Memory B cell (primary cell): ENCODE results near the gene ADRA2C.
A peak's percentile ranks its signal among the peaks of the same experiment; 100 is the strongest.

Experiments
- ATAC-seq: fragments of 150-1000 bp; cut with Tn5 transposase; 2 replicates; pipeline ENCODE4 v1.10.0; 2021; ENCODE audit warnings: low read depth, mild to moderate bottlenecking, moderate library complexity
- DNase-seq, 2 donors: peaks; one replicate each; pipeline ENCODE4 v3.0.0; 2022; ENCODE audit warnings: low spot score in 2 of 2
- H3K27ac Mint-ChIP-seq: one replicate; pipeline ENCODE4 v1.8.0; 2022; ENCODE audit warnings: mild to moderate bottlenecking, moderate library complexity, mixed read lengths
- H3K27me3 Mint-ChIP-seq: one replicate; pipeline ENCODE4 v1.8.0; 2022; ENCODE audit warnings: mixed read lengths
- H3K36me3 Mint-ChIP-seq: one replicate; pipeline ENCODE4 v1.8.0; 2022; ENCODE audit warnings: mild to moderate bottlenecking, mixed read lengths
- H3K4me1 Mint-ChIP-seq: one replicate; pipeline ENCODE4 v1.8.0; 2022; ENCODE audit warnings: mixed read lengths
- H3K4me3 Mint-ChIP-seq: one replicate; pipeline ENCODE4 v1.8.0; 2022; ENCODE audit warnings: mild to moderate bottlenecking, moderate library complexity, mixed read lengths
- H3K9me3 Mint-ChIP-seq: one replicate; pipeline ENCODE4 v1.8.0; 2022; ENCODE audit warnings: mixed read lengths

ADRA2C gene

GRCh38 chr4:3766036-3766784, at the start of gene ADRA2C:
Gene ADRA2C, plus strand, starts transcription at chr4:3766385. Its CDS starts 222 bp downstream, at chr4:3766607.
- Mint-ChIP-seq H3K9me3 (no peaks in the 10 kb centered on the region), H3K27ac (no peak within 1 kb of the TSS), H3K27me3 (peaks cover 11% of the 10 kb centered on the region), H3K36me3 (no peaks in the 10 kb centered on the region), H3K4me3 (peak within 1 kb of the TSS; percentile 47), H3K4me1 (peaks cover 2% of the 10 kb centered on the region)
- ATAC-seq: no peak
- no peak for DNase-seq

- Mint-ChIP-seq H3K4me1 (no peaks in the 10 kb centered on the region), H3K27ac (no peak overlapping the region), H3K27me3 (peaks cover 15% of the 10 kb centered on the region), H3K9me3 (peaks cover 8% of the 10 kb centered on the region), H3K4me3 (no peak overlapping the region), H3K36me3 (peaks cover 6% of the 10 kb centered on the region)
- DNase-seq (no peak), ATAC-seq (no peak)
Measured at GRCh38 chr4:3716631-3717235, 49.5 kb upstream of the ADRA2C start.

- no peak for ATAC-seq
- H3K27ac Mint-ChIP-seq: no peak overlapping the region
- no peak overlapping the region for H3K4me3 Mint-ChIP-seq
- DNase-seq: no peak
- H3K36me3 Mint-ChIP-seq: peaks cover 6% of the 10 kb centered on the region
- H3K4me1 Mint-ChIP-seq: no peaks in the 10 kb centered on the region
- H3K27me3 Mint-ChIP-seq: peaks cover 15% of the 10 kb centered on the region
- peaks cover 8% of the 10 kb centered on the region for H3K9me3 Mint-ChIP-seq
Measured at GRCh38 chr4:3717241-3717640, 48.9 kb upstream of the ADRA2C start.

GRCh38 chr4:3718462-3718861, 47.7 kb upstream of the ADRA2C start:
- Mint-ChIP-seq H3K27me3 (peaks cover 15% of the 10 kb centered on the region), H3K4me1 (no peaks in the 10 kb centered on the region), H3K27ac (no peak overlapping the region), H3K4me3 (no peak overlapping the region), H3K36me3 (peaks cover 6% of the 10 kb centered on the region), H3K9me3 (peaks cover 8% of the 10 kb centered on the region)
- DNase-seq: no peak
- no peak for ATAC-seq

GRCh38 chr4:3719191-3719590, 47.0 kb upstream of the ADRA2C start:
- no peak overlapping the region for H3K27ac Mint-ChIP-seq
- ATAC-seq (no peak), DNase-seq (no peak)
- H3K4me1 Mint-ChIP-seq: no peaks in the 10 kb centered on the region
- peaks cover 6% of the 10 kb centered on the region for H3K36me3 Mint-ChIP-seq
- peaks cover 8% of the 10 kb centered on the region for H3K9me3 Mint-ChIP-seq
- no peak overlapping the region for H3K4me3 Mint-ChIP-seq
- H3K27me3 Mint-ChIP-seq: peaks cover 15% of the 10 kb centered on the region

- no peak overlapping the region for H3K4me3 Mint-ChIP-seq
- no peak for DNase-seq
- H3K4me1 Mint-ChIP-seq: no peaks in the 10 kb centered on the region
- H3K27ac Mint-ChIP-seq: no peak overlapping the region
- peaks cover 19% of the 10 kb centered on the region for H3K27me3 Mint-ChIP-seq
- peaks cover 8% of the 10 kb centered on the region for H3K9me3 Mint-ChIP-seq
- H3K36me3 Mint-ChIP-seq: peaks cover 6% of the 10 kb centered on the region
- no peak for ATAC-seq
Measured at GRCh38 chr4:3719836-3720235, 46.3 kb upstream of the ADRA2C start.

- Mint-ChIP-seq H3K27ac (no peak overlapping the region), H3K27me3 (peaks cover 19% of the 10 kb centered on the region), H3K4me3 (no peak overlapping the region), H3K9me3 (peaks cover 8% of the 10 kb centered on the region), H3K4me1 (no peaks in the 10 kb centered on the region), H3K36me3 (peaks cover 6% of the 10 kb centered on the region)
- no peak for DNase-seq
- ATAC-seq: no peak
Measured at GRCh38 chr4:3720466-3720865, 45.7 kb upstream of the ADRA2C start.

- Mint-ChIP-seq H3K9me3 (peaks cover 8% of the 10 kb centered on the region), H3K27ac (no peak overlapping the region), H3K4me3 (no peak overlapping the region), H3K36me3 (peaks cover 6% of the 10 kb centered on the region), H3K4me1 (no peaks in the 10 kb centered on the region), H3K27me3 (peaks cover 21% of the 10 kb centered on the region)
- no peak for ATAC-seq
- DNase-seq: no peak
Measured at GRCh38 chr4:3721186-3721585, 45.0 kb upstream of the ADRA2C start.

GRCh38 chr4:3721627-3722026, 44.6 kb upstream of the ADRA2C start:
- Mint-ChIP-seq H3K9me3 (peaks cover 8% of the 10 kb centered on the region), H3K4me3 (no peak overlapping the region), H3K27ac (no peak overlapping the region), H3K4me1 (no peaks in the 10 kb centered on the region), H3K36me3 (peaks cover 6% of the 10 kb centered on the region), H3K27me3 (peaks cover 21% of the 10 kb centered on the region)
- DNase-seq (no peak), ATAC-seq (no peak)

GRCh38 chr4:3722446-3723231, 43.5 kb upstream of the ADRA2C start:
- Mint-ChIP-seq H3K27ac (no peak overlapping the region), H3K27me3 (peaks cover 21% of the 10 kb centered on the region), H3K9me3 (peaks cover 8% of the 10 kb centered on the region), H3K4me3 (no peak overlapping the region), H3K4me1 (no peaks in the 10 kb centered on the region), H3K36me3 (peaks cover 6% of the 10 kb centered on the region)
- ATAC-seq (no peak), DNase-seq (no peak)

- no peak overlapping the region for H3K27ac Mint-ChIP-seq
- H3K27me3 Mint-ChIP-seq: peaks cover 15% of the 10 kb centered on the region
- peaks cover 4% of the 10 kb centered on the region for H3K36me3 Mint-ChIP-seq
- no peak for ATAC-seq
- H3K4me1 Mint-ChIP-seq: no peaks in the 10 kb centered on the region
- no peak for DNase-seq
- no peak overlapping the region for H3K4me3 Mint-ChIP-seq
- H3K9me3 Mint-ChIP-seq: peaks cover 5% of the 10 kb centered on the region
Measured at GRCh38 chr4:3723232-3723642, 42.9 kb upstream of the ADRA2C start.

- H3K9me3 Mint-ChIP-seq: no peaks in the 10 kb centered on the region
- no peaks in the 10 kb centered on the region for H3K36me3 Mint-ChIP-seq
- ATAC-seq: no peak
- no peak for DNase-seq
- no peaks in the 10 kb centered on the region for H3K4me1 Mint-ChIP-seq
- H3K27ac Mint-ChIP-seq: no peak overlapping the region
- H3K4me3 Mint-ChIP-seq: no peak overlapping the region
- peaks cover 12% of the 10 kb centered on the region for H3K27me3 Mint-ChIP-seq
Measured at GRCh38 chr4:3724319-3725231, 41.6 kb upstream of the ADRA2C start.

- H3K9me3 Mint-ChIP-seq: no peaks in the 10 kb centered on the region
- H3K27ac Mint-ChIP-seq: no peak overlapping the region
- no peaks in the 10 kb centered on the region for H3K36me3 Mint-ChIP-seq
- ATAC-seq (no peak), DNase-seq (no peak)
- peaks cover 9% of the 10 kb centered on the region for H3K27me3 Mint-ChIP-seq
- H3K4me1 Mint-ChIP-seq: no peaks in the 10 kb centered on the region
- H3K4me3 Mint-ChIP-seq: no peak overlapping the region
Measured at GRCh38 chr4:3725936-3726870, 40.0 kb upstream of the ADRA2C start.
